ENCODE measurements around the gene HMCN1. TPM values are rescaled to one million over a fixed set of nuclear protein-coding genes. Genes with fewer than 3 reads are reported as not detected.

HMCN1 gene
- 0.07 and 1.6 TPM in 2 replicates for total RNA-seq

DNA sequence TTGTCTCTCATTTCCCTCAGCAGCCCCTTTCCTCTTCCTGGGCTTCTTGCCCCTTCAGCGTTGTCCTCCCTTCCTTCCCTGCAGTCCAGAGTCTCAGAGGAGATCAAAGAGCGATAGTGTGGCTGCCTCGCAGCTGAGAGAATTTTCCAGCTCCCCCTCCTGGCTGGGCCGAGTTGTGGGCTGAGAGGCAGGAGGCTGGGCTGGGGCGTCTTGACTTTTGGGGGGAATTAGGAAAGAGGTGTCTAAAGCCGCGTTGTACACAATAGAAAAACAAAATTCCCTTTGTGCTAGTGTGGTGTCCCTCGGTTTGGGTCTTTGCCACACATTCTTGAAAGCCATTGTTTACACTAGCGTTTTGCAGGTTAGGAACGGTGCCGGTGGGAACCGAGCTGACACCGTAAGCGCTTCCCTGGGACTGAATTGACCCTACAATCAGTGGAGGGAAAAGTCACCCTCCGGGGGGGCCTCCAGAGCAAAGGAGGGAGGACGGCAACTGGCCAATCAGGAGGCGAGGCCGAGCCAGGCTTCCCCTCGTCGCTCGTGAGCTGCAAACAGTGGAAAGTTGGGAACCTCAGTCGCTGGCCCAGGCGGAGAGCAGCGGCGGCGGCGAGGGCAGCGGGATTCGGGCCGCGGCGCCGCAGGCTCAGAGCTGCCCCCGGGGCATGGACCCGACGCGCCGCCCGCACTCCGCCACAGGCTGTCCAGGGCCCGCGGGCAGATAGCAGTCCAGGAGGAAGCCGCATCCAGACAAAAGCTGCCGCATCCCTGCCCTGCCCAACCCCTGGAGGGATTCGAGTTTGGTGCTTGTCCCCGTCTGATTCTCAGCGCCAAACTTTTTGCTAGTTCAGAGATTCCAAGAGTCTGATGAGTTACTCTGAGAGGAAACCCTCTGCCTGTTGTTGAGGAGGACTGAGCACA, at the start of gene HMCN1:
Gene HMCN1, plus strand, starts transcription at position 574 of the 918 bp plus-strand sequence. CDS start 389 bp downstream, outside the sequence.
- no peak for DNase-seq (ENCODE audit: low read depth)
- H3K4me3 ChIP-seq (ENCODE audit: low read depth, low read length): peak within 1 kb of the TSS; percentile 63
- TF ChIP-seq, protein P1, sequence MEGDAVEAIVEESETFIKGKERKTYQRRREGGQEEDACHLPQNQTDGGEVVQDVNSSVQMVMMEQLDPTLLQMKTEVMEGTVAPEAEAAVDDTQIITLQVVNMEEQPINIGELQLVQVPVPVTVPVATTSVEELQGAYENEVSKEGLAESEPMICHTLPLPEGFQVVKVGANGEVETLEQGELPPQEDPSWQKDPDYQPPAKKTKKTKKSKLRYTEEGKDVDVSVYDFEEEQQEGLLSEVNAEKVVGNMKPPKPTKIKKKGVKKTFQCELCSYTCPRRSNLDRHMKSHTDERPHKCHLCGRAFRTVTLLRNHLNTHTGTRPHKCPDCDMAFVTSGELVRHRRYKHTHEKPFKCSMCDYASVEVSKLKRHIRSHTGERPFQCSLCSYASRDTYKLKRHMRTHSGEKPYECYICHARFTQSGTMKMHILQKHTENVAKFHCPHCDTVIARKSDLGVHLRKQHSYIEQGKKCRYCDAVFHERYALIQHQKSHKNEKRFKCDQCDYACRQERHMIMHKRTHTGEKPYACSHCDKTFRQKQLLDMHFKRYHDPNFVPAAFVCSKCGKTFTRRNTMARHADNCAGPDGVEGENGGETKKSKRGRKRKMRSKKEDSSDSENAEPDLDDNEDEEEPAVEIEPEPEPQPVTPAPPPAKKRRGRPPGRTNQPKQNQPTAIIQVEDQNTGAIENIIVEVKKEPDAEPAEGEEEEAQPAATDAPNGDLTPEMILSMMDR (conservative IDR thresholded peaks at IDR 0.05; ENCODE audit: low read depth, low read length): peak; percentile 62

DNA sequence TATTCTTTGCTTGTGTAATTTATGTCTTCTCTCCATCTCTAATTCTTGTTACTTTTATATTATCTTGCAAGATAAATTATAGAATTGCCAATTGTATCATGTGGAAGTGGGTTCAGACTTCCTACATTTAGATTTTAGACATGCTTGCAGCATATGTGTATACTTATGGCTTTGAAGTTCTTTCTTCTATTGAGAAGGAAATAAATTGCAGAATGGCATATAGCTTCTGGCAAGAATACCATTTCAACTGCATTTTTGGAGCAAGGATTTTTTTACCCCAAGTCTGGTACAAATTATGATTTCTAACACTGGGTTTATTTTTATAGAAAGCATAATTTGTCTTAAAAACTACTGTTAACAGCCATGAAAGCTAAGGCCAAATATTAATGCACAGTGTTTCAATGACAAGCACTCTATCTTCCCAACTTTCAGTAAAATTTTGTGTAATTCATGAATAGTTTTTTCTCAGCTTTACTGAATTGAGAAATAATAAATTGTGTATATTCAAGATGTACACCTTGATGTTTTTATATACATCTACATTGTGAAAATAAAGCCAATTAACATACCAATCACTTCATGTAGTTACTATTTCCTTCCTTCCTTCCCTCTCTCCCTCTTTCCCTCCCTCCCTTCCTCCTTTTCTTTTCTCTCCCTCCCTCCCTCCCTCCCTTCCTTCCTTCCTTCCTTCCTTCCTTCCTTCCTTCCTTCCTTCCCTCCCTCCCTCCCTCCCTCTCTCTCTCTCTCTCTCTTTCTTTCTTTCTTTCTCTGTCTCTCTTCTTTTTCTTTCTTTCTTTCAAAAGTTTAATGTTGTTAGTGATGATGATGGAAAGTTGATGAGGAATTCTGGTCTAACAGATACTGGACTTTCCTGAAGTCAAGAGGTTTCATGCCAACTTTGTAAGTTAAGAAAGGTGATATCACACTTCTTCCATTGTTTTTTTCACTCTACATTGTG, 47.1 kb upstream of the HMCN1 start:
- no peak overlapping the region for H3K4me3 ChIP-seq (ENCODE audit: low read depth, low read length)
- DNase-seq (ENCODE audit: low read depth): no peak
- TF ChIP-seq, protein P1 (conservative IDR thresholded peaks at IDR 0.05; ENCODE audit: low read depth, low read length): no peak

DNA sequence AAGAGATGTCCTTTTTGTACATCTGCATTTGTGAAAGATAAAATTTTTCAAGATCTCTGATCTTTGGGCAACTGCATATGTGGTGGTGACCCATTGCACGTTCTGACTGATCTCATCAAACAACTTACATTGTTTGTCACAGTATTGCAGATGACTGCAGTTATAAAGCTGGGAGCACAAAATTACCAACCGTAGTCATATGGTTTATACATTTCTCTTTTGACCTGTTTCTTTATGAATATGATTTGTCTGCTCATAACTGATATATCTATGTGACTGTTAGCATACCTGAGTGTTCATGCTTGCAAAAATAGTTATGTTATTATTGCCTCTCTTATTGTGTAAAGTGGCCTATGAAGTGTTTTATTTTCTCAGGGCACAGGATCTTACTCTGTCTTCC, 43.7 kb upstream of the HMCN1 start:
- H3K4me3 ChIP-seq (ENCODE audit: low read depth, low read length): no peak overlapping the region
- DNase-seq (ENCODE audit: low read depth): no peak
- TF ChIP-seq, protein P1 (conservative IDR thresholded peaks at IDR 0.05; ENCODE audit: low read depth, low read length): no peak

DNA sequence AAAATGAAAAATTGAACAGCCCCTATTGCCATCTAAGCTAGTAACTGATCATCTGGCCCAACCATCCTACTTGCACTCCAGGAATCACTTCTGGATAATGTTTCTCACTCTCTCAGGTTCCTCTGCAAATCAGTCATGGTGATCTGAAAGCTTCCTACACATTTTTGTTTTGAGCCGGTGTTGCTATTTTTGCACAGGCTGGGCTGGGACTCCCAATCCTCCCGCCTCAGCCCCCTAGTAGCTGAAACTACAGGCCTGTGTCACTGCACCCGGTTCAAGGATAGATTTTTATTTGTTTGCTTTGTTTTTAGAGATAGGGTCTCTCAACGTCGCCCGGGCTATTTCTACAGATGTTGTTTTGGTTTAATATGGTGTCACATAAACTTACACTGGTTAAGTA, 40.5 kb upstream of the HMCN1 start:
- no peak overlapping the region for H3K4me3 ChIP-seq (ENCODE audit: low read depth, low read length)
- TF ChIP-seq, protein P1 (conservative IDR thresholded peaks at IDR 0.05; ENCODE audit: low read depth, low read length): no peak
- DNase-seq (ENCODE audit: low read depth): no peak

DNA sequence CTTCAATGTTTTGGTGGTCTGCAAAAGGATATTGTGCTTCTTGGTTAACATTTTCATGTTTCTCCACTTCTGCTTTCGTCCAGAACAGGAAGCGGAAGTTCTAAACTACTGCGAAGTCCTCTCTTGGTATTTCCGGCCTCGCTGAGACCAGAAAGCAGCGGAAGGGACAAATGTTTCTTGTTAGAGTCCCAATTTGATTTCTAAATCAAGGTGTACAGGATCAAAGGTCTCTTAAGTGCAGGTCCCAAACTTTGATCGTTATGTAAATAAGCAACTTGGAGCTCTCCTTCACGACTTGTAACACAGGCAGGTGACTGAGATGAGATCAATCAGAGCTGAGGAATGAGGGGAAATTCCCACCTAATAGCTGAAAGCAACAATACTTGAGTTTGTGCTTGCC, 40.1 kb upstream of the HMCN1 start:
- DNase-seq (ENCODE audit: low read depth): peak; percentile 36
- TF ChIP-seq, protein P1 (conservative IDR thresholded peaks at IDR 0.05; ENCODE audit: low read depth, low read length): no peak

DNA sequence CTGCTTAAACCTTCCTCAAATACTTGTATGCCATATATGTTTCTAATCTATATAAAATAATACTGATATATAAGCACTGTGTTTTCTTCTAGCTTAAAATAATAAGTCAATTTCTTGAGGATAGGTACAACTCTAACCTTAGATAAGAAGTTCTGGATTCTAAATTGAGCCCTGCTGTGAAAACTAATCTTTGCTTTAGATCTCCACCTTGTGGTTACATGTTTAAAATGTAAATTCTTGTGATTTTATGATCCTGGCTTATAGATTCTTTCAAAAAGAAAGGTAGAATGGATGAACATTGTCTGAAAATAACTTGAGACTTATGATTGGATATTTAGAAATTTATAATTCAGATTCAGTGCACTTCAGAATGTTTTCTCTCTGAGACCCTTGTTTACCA, 38.9 kb upstream of the HMCN1 start:
- no peak overlapping the region for H3K4me3 ChIP-seq (ENCODE audit: low read depth, low read length)
- DNase-seq (ENCODE audit: low read depth): no peak
- TF ChIP-seq, protein P1 (conservative IDR thresholded peaks at IDR 0.05; ENCODE audit: low read depth, low read length): peak; percentile 25

More for the DNA sequence above, 40.1 kb upstream of the HMCN1 start:
- no peak overlapping the region for H3K4me3 ChIP-seq (ENCODE audit: low read depth, low read length)

Measured in epithelial cell of proximal tubule (primary cell).